Activated CD4-positive, alpha-beta T cell treated with anti-CD3 and anti-CD28 coated beads, Interleukin-2, amount 10 ng/mL, durations not matched to agents 24 days and 14 days (primary cell): ENCODE measurements around the gene KIF21A. TPM values are rescaled to one million over a fixed set of nuclear protein-coding genes. Genes with fewer than 3 reads are reported as not detected.

Experiments
- DNase-seq: peaks from one replicate; pipeline ENCODE4 v3.0.0; 2022
- H3K27ac Mint-ChIP-seq: one replicate; pipeline ENCODE4 v1.8.0; 2022; ENCODE audit warnings: mild to moderate bottlenecking, mixed read lengths
- H3K27me3 Mint-ChIP-seq: one replicate; pipeline ENCODE4 v1.8.0; 2022; ENCODE audit warnings: mixed read lengths
- H3K36me3 Mint-ChIP-seq: one replicate; pipeline ENCODE4 v1.8.0; 2022; ENCODE audit warnings: low read depth, mild to moderate bottlenecking, mixed read lengths
- H3K4me1 Mint-ChIP-seq: one replicate; pipeline ENCODE4 v1.8.0; 2021; ENCODE audit warnings: mixed read lengths
- H3K4me3 Mint-ChIP-seq: one replicate; pipeline ENCODE4 v1.8.0; 2022; ENCODE audit warnings: mild to moderate bottlenecking, moderate library complexity, mixed read lengths
- H3K9me3 Mint-ChIP-seq: one replicate; pipeline ENCODE4 v1.8.0; 2021; ENCODE audit warnings: mixed read lengths
- intact Hi-C: fragments of 100-400 bp; cut with micrococcal nuclease; formaldehyde crosslinking; loops from one replicate; pipeline ENCODE4 v1.15.1; 2023
- total RNA-seq: library from RNA; stranded (reverse); gene quantifications from 2 replicates; pipeline ENCODE4 v1.2.3, GENCODE V29; 2022

The KIF21A gene
- total RNA-seq, 1 donor from 2014 or later = 28.1 TPM

DNA sequence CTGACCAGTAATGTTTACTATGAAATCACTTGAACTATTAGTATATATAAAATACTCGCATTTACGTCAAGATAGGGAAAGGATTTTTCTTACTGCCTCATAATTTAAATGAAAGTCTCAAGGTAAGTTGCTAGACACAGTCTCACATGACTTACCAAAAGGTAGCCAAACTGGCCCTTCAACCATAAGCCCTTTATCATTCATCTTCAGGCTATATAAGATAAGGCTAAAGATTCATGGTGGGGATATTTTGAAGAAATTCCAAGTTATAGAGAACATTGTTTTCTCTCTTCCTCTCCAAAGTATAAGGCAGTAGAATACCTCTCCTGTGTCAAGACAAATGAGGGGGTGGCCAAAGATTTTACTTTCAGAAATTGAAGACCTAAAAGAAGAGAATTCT, 23.4 kb downstream of the KIF21A start:
- no peak overlapping the region for H3K27ac Mint-ChIP-seq
- intact Hi-C loops = no loop called here
- peaks cover 12% of the 10 kb centered on the region for H3K36me3 Mint-ChIP-seq
- no peaks in the 10 kb centered on the region for H3K27me3 Mint-ChIP-seq
- H3K9me3 Mint-ChIP-seq = peaks cover 8% of the 10 kb centered on the region
- H3K4me1 Mint-ChIP-seq = peaks cover 5% of the 10 kb centered on the region
- no peak overlapping the region for H3K4me3 Mint-ChIP-seq
- no peak for DNase-seq

DNA sequence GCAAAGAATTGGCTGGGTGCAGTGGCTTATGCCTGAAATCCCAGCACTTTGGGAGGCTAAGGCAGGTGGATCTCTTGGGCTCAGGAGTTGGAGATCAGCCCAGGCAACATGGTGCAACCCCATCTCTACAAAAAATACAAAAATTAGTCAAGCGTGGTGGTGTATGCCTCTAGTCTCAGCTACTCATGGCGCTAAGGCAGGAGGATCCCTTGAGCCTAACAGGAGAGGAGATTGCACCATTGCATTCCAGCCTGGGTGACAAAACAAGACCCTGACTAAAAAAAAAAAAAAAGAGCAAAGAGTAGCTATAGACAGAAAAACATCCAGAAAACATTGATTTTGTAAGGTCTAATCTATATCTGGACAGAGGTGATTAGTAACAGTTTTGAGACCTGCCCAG, 25.0 kb downstream of the KIF21A start:
- H3K4me3 Mint-ChIP-seq = no peak overlapping the region
- H3K9me3 Mint-ChIP-seq = peaks cover 8% of the 10 kb centered on the region
- no peak for DNase-seq
- H3K27ac Mint-ChIP-seq = no peak overlapping the region
- H3K36me3 Mint-ChIP-seq = peaks cover 12% of the 10 kb centered on the region
- intact Hi-C loops = no loop called here
- H3K27me3 Mint-ChIP-seq = no peaks in the 10 kb centered on the region
- H3K4me1 Mint-ChIP-seq = peaks cover 6% of the 10 kb centered on the region

DNA sequence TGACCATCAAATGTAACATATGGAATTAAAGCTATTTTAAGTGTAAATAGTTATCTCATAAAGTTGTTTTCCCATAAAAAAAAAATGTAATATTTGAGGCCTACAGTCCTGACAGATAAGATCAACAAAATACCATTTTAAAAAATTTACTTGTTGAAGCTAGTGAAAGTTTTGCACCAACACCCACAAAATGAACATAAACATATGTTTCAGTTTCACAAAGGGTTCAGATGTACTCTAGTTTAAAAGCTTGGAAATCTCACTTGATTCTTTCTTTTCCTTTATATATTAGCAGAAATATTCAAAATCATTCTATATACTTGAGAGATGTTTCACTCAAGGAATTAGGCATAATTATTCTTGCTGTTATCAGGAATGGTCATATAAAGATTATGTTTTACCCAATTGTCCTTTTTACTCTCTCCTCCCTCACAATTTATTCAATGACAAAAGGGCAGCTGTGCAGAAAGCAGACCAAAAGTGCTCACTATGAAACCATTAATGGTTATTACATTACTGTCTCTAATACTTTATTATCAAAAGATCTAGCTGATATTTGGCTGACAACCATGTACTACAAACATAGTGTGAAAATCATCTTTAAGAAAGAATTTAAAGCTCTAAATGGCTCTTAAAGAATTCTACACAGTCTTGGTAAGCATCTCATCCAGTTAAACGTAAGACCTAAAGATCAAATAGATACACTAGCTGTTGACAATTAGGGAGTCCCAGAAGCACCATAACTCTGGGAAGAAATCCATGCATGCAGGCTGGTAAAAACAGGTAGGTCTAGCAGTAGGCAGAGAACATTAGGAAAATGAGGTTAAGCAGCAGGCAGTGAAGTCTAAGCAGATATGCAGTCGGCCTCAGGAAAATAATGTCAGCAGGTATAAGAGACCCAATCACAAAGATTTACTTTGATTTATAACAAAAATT, 28.8 kb downstream of the KIF21A start:
- intact Hi-C loops = no loop called here
- Mint-ChIP-seq H3K4me3 (no peak overlapping the region), H3K27me3 (no peaks in the 10 kb centered on the region), H3K27ac (no peak overlapping the region), H3K9me3 (no peaks in the 10 kb centered on the region), H3K36me3 (no peaks in the 10 kb centered on the region), H3K4me1 (peaks cover 6% of the 10 kb centered on the region)
- DNase-seq = no peak

DNA sequence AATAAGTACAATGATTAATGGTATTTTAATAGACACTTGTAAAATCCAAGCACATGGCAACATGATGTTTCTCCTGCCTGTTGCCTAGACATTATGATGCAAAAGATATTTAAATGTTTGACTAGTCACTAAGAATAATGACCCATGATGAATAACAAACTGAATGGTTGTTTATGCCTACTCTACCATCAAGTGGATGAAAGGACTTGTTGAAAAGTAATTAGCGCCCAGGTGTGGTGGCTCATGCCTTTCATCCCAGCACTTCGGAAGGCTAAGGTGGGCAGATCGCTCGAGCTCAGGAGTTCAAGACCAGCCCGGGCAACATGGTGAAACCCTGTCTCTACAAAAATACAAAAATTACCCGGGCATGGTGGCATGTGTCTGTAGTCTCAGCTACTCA, 30.7 kb downstream of the KIF21A start:
- intact Hi-C loops = no loop called here
- Mint-ChIP-seq H3K4me1 (peaks cover 6% of the 10 kb centered on the region), H3K9me3 (no peaks in the 10 kb centered on the region), H3K4me3 (no peak overlapping the region), H3K27ac (no peak overlapping the region), H3K36me3 (no peaks in the 10 kb centered on the region), H3K27me3 (no peaks in the 10 kb centered on the region)
- DNase-seq = no peak

DNA sequence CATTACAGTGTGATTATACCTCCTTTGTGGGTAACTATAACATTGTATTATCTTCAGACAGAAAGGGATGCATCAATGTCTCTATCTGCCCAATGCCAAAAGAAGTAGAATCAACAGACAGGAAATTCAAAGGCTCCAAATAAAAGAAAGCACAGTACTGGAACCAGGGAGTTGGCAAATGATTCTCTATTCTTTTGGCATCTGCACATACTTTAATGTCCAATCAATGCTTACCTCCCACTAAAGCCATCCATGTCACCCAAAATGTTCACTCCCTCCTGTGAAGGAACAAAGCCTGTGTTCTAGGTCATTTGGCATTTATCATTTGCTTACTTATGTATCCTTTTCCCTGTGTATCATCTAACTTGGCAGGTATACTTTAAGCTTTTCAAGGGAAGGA, 36.7 kb downstream of the KIF21A start:
- no peaks in the 10 kb centered on the region for H3K9me3 Mint-ChIP-seq
- no peak for DNase-seq
- H3K27me3 Mint-ChIP-seq = no peaks in the 10 kb centered on the region
- peaks cover 11% of the 10 kb centered on the region for H3K4me1 Mint-ChIP-seq
- H3K36me3 Mint-ChIP-seq = no peaks in the 10 kb centered on the region
- no peak overlapping the region for H3K27ac Mint-ChIP-seq
- intact Hi-C loops = loop anchor here (5.0 kb wide), 1 partner anchor 36 kb away; the partner anchor contains the start of gene KIF21A
- H3K4me3 Mint-ChIP-seq = no peak overlapping the region

DNA sequence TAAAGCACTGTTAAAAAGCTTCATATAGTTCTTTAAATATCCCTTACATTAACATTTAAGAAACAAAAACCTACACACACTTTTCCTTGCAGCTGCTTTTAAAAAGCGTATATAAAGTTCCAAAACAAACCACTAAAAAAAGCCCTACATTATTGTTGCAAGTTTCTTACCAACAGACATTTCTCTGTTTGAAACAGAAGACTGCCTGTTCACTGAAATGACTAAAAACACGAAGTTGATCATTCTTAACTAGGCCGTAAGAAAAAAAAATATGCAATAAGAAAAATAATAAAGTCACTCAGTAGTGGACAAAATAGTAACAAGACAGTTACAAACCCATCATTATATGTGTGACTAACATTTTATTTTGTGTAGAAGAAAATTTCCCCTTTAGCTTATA, 37.3 kb downstream of the KIF21A start:
- Mint-ChIP-seq H3K4me1 (peaks cover 11% of the 10 kb centered on the region), H3K27ac (no peak overlapping the region), H3K9me3 (no peaks in the 10 kb centered on the region), H3K4me3 (no peak overlapping the region), H3K36me3 (no peaks in the 10 kb centered on the region), H3K27me3 (no peaks in the 10 kb centered on the region)
- intact Hi-C loops = loop anchor here (5.0 kb wide), 1 partner anchor 37 kb away; the partner anchor contains the start of gene KIF21A
- DNase-seq = no peak

DNA sequence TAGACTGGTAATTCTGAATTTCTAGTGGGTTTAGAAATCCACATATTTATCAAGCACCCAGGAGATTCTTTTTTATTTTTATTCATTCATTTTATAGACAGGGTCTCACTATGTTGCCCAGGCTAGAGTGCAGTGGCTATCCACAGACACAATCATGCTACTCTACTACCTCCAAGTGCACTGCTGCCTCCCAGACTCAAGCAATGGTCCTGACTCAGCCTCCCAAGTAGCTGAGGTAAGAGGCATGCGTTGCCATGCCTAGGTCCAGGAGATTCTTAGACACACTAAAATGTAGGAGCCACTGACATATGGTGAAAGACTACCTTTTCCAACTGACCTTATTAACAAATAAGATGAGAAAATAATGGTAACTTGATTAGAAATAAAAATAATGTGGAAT, 38.9 kb downstream of the KIF21A start:
- Mint-ChIP-seq H3K27ac (no peak overlapping the region), H3K9me3 (no peaks in the 10 kb centered on the region), H3K27me3 (no peaks in the 10 kb centered on the region), H3K36me3 (no peaks in the 10 kb centered on the region), H3K4me3 (no peak overlapping the region), H3K4me1 (peaks cover 11% of the 10 kb centered on the region)
- DNase-seq = no peak
- intact Hi-C loops = no loop called here

DNA sequence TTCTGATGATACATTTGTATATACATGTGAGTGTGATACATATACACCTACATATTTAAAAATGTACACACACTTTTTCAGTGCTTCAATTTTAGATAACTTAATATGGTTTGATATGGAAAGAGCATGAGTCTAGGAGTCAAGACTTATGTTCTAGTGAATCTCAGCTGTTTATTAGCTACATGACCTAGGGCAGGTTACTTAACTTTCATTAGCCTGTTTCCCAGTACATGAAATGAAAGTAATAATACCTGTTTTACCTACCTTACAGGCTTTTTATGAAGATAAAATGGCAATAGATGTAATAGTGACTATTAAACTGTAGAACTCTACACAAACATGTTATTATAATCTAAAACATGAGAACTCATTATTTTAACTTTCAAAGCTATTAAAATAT, 39.5 kb downstream of the KIF21A start:
- peaks cover 11% of the 10 kb centered on the region for H3K4me1 Mint-ChIP-seq
- no peak overlapping the region for H3K27ac Mint-ChIP-seq
- DNase-seq = no peak
- H3K27me3 Mint-ChIP-seq = no peaks in the 10 kb centered on the region
- intact Hi-C loops = no loop called here
- H3K36me3 Mint-ChIP-seq = no peaks in the 10 kb centered on the region
- H3K4me3 Mint-ChIP-seq = no peak overlapping the region
- no peaks in the 10 kb centered on the region for H3K9me3 Mint-ChIP-seq

DNA sequence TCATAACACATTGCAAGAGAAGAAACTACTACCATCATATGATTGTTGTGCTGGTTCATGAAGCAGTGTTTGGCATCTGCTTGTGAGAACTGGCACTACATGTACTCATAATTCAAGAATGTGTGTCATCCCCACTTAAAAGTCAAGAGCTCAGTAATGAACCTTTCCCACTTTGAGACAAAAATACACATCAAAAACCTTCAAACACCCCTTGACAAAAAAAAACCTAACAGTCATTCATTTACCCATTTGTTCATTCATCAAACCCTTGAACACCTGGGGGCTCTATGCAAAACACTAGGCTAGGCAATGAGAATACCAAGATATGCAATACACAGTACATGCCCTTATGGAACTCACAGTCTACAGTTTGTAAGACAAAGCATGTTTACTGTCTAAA, 40.0 kb downstream of the KIF21A start:
- Mint-ChIP-seq H3K36me3 (no peaks in the 10 kb centered on the region), H3K9me3 (no peaks in the 10 kb centered on the region), H3K27me3 (no peaks in the 10 kb centered on the region), H3K27ac (no peak overlapping the region), H3K4me1 (peaks cover 11% of the 10 kb centered on the region), H3K4me3 (no peak overlapping the region)
- intact Hi-C loops = no loop called here
- no peak for DNase-seq

DNA sequence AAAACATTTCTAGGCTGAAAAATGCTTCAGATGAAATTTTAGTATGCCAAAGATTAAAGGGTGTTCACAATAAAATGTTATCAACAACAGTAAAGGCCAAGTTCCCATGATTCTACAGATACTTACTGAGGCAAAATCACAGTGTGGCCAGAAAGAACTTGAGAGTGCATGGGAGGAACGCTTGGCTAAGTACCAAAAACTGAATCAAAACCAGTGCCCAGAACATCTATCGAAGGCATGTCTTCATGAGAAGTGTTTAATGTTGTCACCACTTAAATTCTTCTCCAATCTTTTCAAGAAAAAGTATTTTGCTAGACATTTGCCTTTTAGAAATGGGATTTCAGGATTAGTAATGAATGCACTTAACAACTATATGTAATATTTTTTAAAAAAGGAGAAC, 41.5 kb downstream of the KIF21A start:
- DNase-seq = no peak
- peaks cover 7% of the 10 kb centered on the region for H3K4me1 Mint-ChIP-seq
- no peaks in the 10 kb centered on the region for H3K27me3 Mint-ChIP-seq
- H3K4me3 Mint-ChIP-seq = no peak overlapping the region
- no peaks in the 10 kb centered on the region for H3K36me3 Mint-ChIP-seq
- intact Hi-C loops = no loop called here
- no peak overlapping the region for H3K27ac Mint-ChIP-seq
- no peaks in the 10 kb centered on the region for H3K9me3 Mint-ChIP-seq

DNA sequence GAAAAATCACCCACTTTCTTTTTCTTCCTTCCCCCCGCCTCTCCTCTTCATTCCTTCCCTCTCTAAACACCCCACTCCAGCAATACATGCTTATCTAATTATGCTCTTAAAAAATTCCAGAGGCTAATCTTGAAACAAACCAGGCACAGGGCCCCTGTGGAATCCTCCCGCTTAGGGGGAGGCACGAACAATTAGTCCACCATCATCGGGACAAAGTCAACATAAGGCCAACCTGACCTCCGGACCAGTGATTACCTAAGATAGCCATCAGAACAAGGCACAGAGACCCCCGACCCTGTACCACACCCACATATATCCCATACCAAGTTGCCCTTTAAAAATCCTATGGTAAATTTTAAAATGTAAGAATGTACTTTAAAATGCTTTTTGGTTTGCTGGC, 47.1 kb downstream of the KIF21A start:
- Mint-ChIP-seq H3K9me3 (no peaks in the 10 kb centered on the region), H3K27ac (no peak overlapping the region), H3K4me3 (no peak overlapping the region), H3K36me3 (peaks cover 1% of the 10 kb centered on the region), H3K4me1 (no peaks in the 10 kb centered on the region), H3K27me3 (no peaks in the 10 kb centered on the region)
- no peak for DNase-seq
- intact Hi-C loops = no loop called here

DNA sequence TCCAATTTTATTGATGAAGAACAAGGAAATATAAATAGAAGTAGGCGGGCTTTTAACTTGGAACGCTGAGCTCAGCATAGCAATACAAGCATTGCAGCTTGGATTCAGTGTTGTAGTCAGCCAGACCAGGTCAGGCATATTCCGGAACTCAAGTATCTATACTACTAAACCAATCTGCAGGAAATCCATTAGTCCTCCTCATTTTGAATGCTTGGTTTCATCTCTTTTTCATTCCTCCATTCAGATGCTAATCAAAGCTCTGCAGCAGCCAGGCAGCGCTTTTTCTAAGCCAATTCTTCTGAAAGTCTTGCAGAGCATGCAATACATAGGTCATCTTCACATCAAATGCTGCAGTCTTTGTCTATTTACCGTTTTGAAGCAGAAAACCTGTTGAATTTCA, 49.0 kb downstream of the KIF21A start:
- intact Hi-C loops = no loop called here
- H3K36me3 Mint-ChIP-seq = peaks cover 1% of the 10 kb centered on the region
- no peak overlapping the region for H3K4me3 Mint-ChIP-seq
- no peaks in the 10 kb centered on the region for H3K4me1 Mint-ChIP-seq
- DNase-seq = no peak
- no peak overlapping the region for H3K27ac Mint-ChIP-seq
- H3K27me3 Mint-ChIP-seq = no peaks in the 10 kb centered on the region
- H3K9me3 Mint-ChIP-seq = no peaks in the 10 kb centered on the region

DNA sequence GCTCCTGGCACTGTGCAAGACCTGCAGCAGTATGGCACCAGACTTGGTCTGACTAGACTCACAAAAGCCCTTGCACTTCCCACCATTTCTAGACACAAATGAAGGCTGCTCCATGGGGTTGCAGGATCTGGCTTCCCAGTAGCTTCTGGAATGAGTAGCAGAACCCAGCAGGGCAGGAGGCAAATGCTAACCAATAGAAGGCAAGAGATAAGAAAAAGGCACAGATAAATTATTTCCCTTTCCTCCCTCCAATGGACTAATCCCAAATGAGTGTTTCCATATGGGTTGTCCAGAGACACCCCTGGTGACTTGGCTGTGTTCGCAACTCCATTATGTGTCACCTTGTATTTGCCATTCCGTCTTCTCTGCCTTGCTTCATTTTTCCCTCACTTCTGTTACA, 49.7 kb downstream of the KIF21A start:
- H3K27ac Mint-ChIP-seq = no peak overlapping the region
- no peak overlapping the region for H3K4me3 Mint-ChIP-seq
- no peak for DNase-seq
- no peaks in the 10 kb centered on the region for H3K27me3 Mint-ChIP-seq
- peaks cover 1% of the 10 kb centered on the region for H3K36me3 Mint-ChIP-seq
- intact Hi-C loops = no loop called here
- no peaks in the 10 kb centered on the region for H3K9me3 Mint-ChIP-seq
- no peaks in the 10 kb centered on the region for H3K4me1 Mint-ChIP-seq

DNA sequence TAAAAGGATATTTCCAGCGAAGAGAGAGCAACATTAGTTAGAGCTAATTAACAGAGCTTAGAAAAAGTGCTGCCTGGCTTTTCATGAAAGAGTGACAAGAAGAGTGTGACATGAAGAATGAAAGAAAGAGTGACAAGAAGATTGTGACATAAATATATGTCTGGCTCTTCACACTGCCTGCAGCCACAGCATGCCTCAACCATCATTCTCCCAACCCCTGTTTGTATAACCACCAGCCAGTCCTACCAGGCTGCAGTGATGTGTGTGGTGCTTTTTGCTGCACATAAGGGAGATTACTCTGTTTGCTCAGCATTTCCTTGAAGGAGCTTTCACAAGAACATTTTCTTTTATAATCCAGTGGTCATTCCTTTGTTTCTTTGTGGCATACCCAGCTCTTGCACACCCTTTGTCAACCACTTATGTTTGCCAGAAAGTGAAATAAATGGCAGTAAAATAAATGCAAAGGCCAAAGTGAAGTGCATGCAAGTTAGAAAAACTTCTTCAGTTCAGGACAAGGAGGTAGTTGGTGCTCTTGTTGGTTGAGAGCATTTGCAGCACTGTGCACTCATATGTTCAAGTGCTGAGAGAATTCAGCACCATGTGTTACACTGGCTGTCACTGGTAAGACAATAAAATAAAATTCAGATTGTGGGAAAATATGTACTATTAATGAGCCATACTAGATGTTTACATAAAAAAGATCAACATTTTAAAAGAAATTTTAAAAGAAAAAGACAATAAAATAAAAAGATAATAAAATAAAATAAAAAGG, 50.6 kb downstream of the KIF21A start:
- no peak overlapping the region for H3K27ac Mint-ChIP-seq
- no peaks in the 10 kb centered on the region for H3K9me3 Mint-ChIP-seq
- H3K4me3 Mint-ChIP-seq = no peak overlapping the region
- no peaks in the 10 kb centered on the region for H3K4me1 Mint-ChIP-seq
- H3K27me3 Mint-ChIP-seq = no peaks in the 10 kb centered on the region
- peak; percentile 37 for DNase-seq
- intact Hi-C loops = no loop called here
- H3K36me3 Mint-ChIP-seq = peaks cover 1% of the 10 kb centered on the region
